SK-N-MC (cell line): ENCODE results near the gene TPM4.

Experiments
- EZH2 ChIP-seq: fragments of 200-600 bp; sonication (generic); IDR thresholded peaks from one replicate; pipeline ENCODE4 v1.6.1; 2017; ENCODE audit warnings: antibody characterized with exemption
- POLR2AphosphoS5 ChIP-seq: IDR thresholded peaks from 2 replicates; pipeline ENCODE4 v1.6.1; 2012; ENCODE audit warnings: mild to moderate bottlenecking, low read depth, low read length, borderline replicate concordance

DNA sequence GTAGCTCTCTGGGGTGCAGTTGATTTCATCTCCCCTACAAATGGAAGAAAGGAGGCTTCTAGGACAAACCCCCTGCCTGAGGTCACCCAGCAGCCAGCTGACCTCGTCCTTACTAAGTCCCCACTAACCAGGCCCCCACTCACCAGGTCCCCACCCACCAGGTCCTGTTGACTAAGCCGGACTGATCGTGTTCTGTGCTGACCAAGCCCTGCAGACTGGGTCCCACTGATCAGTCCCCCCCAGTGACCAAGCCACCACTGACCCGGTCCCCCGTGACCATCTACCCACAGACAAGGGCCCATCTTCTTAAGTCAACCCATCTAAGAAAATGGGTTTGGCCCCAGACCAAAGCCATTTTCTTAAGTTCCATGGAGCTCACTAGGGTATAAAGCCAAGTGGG is 36.8 kb upstream of the TPM4 start:
- TF ChIP-seq EZH2, result no peak
- TF ChIP-seq POLR2AphosphoS5, result no peak
